Measurements from ENCODE around the gene APP.

APP gene

GRCh38 chr21:25890001-25890400, 280.6 kb downstream of the APP start:
- Histone ChIP-seq H3K4me3 (ENCODE audit: low read length, poor library complexity, severe bottlenecking) (no peak overlapping the region), H3K4me2 (ENCODE audit: low read depth, low read length, poor library complexity, severe bottlenecking) (no peak overlapping the region), H3K9me3 (ENCODE audit: insufficient read depth, low read depth, low read length) (no peaks in the 10 kb centered on the region), H3F3A (ENCODE audit: low read depth) (no peaks in the 10 kb centered on the region), H3K79me2 (ENCODE audit: insufficient read depth, low read length) (no peaks in the 10 kb centered on the region), H3K9ac (ENCODE audit: low read depth, low read length, poor library complexity, severe bottlenecking) (no peak overlapping the region), H3K36me3 (ENCODE audit: insufficient read depth, low read length) (no peaks in the 10 kb centered on the region), H2AFZ (ENCODE audit: low read length) (no peak overlapping the region), H3K27me3 (ENCODE audit: insufficient read depth, low read length, poor library complexity, severe bottlenecking) (no peaks in the 10 kb centered on the region), H4K20me1 (ENCODE audit: insufficient read depth, low read length, poor library complexity, severe bottlenecking) (no peaks in the 10 kb centered on the region), H3K9me2 (replicated peaks; ENCODE audit: low read depth, low read length) (no peaks in the 10 kb centered on the region), H3K4me1 (ENCODE audit: insufficient read depth, low read length, poor library complexity, severe bottlenecking) (no peaks in the 10 kb centered on the region)
- TF ChIP-seq CTCF (conservative IDR thresholded peaks at IDR 0.05; ENCODE audit: low read length) = no peak
- no peak for TF ChIP-seq EZH2phosphoT487 (IDR thresholded peaks at IDR 0.05; ENCODE audit: borderline replicate concordance)

GRCh38 chr21:25888711-25889110, 281.9 kb downstream of the APP start:
- no peak overlapping the region for H3K9ac ChIP-seq (ENCODE audit: low read depth, low read length, poor library complexity, severe bottlenecking)
- no peaks in the 10 kb centered on the region for H3K27me3 ChIP-seq (ENCODE audit: insufficient read depth, low read length, poor library complexity, severe bottlenecking)
- TF ChIP-seq CTCF (conservative IDR thresholded peaks at IDR 0.05; ENCODE audit: low read length) = no peak
- no peak for TF ChIP-seq EZH2phosphoT487 (IDR thresholded peaks at IDR 0.05; ENCODE audit: borderline replicate concordance)
- no peaks in the 10 kb centered on the region for H3F3A ChIP-seq (ENCODE audit: low read depth)
- H3K79me2 ChIP-seq (ENCODE audit: insufficient read depth, low read length) = no peaks in the 10 kb centered on the region
- H3K4me2 ChIP-seq (ENCODE audit: low read depth, low read length, poor library complexity, severe bottlenecking) = no peak overlapping the region
- H4K20me1 ChIP-seq (ENCODE audit: insufficient read depth, low read length, poor library complexity, severe bottlenecking) = no peaks in the 10 kb centered on the region
- no peaks in the 10 kb centered on the region for H3K36me3 ChIP-seq (ENCODE audit: insufficient read depth, low read length)
- no peaks in the 10 kb centered on the region for H3K9me3 ChIP-seq (ENCODE audit: insufficient read depth, low read depth, low read length)
- no peaks in the 10 kb centered on the region for H3K9me2 ChIP-seq (replicated peaks; ENCODE audit: low read depth, low read length)
- no peaks in the 10 kb centered on the region for H3K4me1 ChIP-seq (ENCODE audit: insufficient read depth, low read length, poor library complexity, severe bottlenecking)
- H3K4me3 ChIP-seq (ENCODE audit: low read length, poor library complexity, severe bottlenecking) = no peak overlapping the region
- H2AFZ ChIP-seq (ENCODE audit: low read length) = no peak overlapping the region

GRCh38 chr21:25887646-25888306, 282.8 kb downstream of the APP start:
- TF ChIP-seq CTCF (conservative IDR thresholded peaks at IDR 0.05; ENCODE audit: low read length) (no peak), EZH2phosphoT487 (IDR thresholded peaks at IDR 0.05; ENCODE audit: borderline replicate concordance) (no peak)
- H3K4me2 ChIP-seq (ENCODE audit: low read depth, low read length, poor library complexity, severe bottlenecking) = no peak overlapping the region
- no peaks in the 10 kb centered on the region for H3F3A ChIP-seq (ENCODE audit: low read depth)
- H3K9ac ChIP-seq (ENCODE audit: low read depth, low read length, poor library complexity, severe bottlenecking) = no peak overlapping the region
- H3K4me1 ChIP-seq (ENCODE audit: insufficient read depth, low read length, poor library complexity, severe bottlenecking) = no peaks in the 10 kb centered on the region
- H2AFZ ChIP-seq (ENCODE audit: low read length) = no peak overlapping the region
- H3K36me3 ChIP-seq (ENCODE audit: insufficient read depth, low read length) = no peaks in the 10 kb centered on the region
- no peaks in the 10 kb centered on the region for H4K20me1 ChIP-seq (ENCODE audit: insufficient read depth, low read length, poor library complexity, severe bottlenecking)
- no peaks in the 10 kb centered on the region for H3K79me2 ChIP-seq (ENCODE audit: insufficient read depth, low read length)
- H3K9me3 ChIP-seq (ENCODE audit: insufficient read depth, low read depth, low read length) = no peaks in the 10 kb centered on the region
- H3K9me2 ChIP-seq (replicated peaks; ENCODE audit: low read depth, low read length) = no peaks in the 10 kb centered on the region
- no peak overlapping the region for H3K4me3 ChIP-seq (ENCODE audit: low read length, poor library complexity, severe bottlenecking)
- no peaks in the 10 kb centered on the region for H3K27me3 ChIP-seq (ENCODE audit: insufficient read depth, low read length, poor library complexity, severe bottlenecking)

Measured in Loucy (cell line).